Stimulated activated CD4-positive, alpha-beta T cell treated with anti-CD3 and anti-CD28 coated beads, Interleukin-4, amount 100 ng/mL, for 1 hour (primary cell): Measurements from ENCODE around the gene DUS3L.

Experiments used
- DNase-seq: peaks from one replicate; pipeline ENCODE4 v3.0.0-alpha.2; 2020

The DUS3L gene, protein sequence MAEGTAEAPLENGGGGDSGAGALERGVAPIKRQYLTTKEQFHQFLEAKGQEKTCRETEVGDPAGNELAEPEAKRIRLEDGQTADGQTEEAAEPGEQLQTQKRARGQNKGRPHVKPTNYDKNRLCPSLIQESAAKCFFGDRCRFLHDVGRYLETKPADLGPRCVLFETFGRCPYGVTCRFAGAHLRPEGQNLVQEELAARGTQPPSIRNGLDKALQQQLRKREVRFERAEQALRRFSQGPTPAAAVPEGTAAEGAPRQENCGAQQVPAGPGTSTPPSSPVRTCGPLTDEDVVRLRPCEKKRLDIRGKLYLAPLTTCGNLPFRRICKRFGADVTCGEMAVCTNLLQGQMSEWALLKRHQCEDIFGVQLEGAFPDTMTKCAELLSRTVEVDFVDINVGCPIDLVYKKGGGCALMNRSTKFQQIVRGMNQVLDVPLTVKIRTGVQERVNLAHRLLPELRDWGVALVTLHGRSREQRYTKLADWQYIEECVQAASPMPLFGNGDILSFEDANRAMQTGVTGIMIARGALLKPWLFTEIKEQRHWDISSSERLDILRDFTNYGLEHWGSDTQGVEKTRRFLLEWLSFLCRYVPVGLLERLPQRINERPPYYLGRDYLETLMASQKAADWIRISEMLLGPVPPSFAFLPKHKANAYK

DNA sequence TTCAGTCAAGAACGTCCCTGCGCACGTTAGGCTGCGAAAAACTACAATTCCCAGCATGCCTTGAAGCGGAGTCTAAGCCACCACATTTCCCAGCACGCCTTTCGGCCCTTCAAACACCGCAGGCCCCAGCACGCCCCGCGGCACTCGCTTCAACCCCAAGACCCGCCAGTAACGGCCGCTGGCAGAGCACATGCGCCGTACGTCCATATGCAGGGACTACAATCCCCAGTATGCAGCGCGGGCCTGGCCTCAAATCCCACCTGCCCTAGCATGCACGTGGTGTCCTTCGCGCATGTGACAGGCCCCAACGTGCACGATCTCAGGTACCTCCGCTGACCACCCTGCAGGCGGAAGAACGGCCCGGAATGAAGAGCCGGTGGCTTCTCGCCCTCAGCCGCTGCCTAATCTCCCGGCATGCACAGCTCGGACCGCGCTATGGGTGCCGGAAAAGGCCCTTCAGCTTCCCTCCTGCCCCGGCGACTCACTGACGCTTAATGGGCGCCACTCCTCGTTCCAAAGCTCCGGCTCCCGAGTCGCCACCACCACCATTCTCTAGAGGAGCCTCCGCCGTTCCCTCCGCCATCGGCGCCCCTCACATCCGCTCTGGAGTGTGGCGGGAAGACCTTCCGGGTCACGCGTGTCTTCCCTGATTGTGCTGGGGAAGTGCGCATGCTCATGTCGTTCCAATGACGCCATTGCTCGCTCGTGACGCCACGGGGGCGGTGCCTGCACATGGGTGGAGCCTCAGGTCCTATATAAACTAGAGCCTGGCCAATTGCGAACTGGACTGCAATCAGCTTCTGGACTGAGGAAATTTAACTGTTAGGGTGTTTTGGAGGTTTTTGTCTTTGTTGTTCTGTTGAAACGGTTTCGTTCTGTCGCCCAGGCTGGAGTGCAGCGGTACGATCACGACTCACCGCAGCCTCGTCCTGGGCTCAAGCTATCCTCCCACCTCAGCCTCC lies at the start of gene DUS3L:
Gene DUS3L (minus strand): TSS at position 605 of the 962 bp plus-strand sequence. CDS start 22 bp downstream, at position 583.
- peak; percentile 93 for DNase-seq

DNA sequence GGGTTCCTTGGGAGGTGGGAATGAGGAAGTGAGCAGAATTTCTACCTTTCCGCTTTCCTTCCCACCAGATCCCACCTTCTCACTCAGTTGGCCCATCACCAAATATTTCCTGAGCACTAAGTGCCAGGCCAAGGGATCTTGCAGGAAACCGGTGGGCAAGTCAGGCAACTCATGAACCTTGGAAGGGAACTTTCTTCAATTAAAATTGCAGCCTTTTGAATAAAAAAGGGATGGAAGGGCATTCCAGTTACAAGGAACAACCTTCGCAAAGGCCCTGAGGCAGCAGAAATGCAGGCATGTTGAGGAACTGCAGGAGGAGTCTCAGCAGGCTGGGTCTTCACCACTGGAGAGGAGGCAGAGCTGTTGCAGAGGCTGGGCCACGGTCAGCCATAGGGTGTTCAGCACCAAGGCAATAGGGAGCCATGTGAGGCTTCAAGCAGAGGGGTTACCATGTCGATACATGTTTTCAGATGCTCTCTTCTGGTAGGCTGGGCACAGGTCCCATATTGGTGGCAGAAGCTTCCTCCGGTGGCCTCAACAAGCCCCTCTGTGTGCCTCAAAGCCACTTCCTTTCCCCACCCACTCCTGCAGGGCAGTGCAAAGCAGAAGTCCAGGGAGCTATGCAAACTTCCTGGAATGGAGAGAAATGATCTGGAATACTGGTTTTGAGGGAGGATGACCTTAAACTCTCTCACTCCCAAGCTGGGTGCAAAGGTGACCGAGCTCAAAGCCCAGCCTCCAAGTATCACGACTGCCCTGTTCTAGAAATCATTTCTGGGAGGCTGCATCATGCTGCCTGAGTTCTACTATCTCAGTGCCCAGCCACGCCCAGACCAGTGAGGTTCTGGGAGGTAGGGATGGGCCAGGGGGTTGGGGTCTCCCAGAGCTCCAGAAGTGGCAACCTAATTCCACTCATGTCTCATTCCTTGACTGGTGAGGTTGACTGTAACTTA lies 48.4 kb upstream of the DUS3L start, which contains the start of gene FUT6:
Gene FUT6 (minus strand): TSS at position 638 of the 953 bp plus-strand sequence. CDS start 7,135 bp downstream, outside the sequence.
- no peak for DNase-seq

DNA sequence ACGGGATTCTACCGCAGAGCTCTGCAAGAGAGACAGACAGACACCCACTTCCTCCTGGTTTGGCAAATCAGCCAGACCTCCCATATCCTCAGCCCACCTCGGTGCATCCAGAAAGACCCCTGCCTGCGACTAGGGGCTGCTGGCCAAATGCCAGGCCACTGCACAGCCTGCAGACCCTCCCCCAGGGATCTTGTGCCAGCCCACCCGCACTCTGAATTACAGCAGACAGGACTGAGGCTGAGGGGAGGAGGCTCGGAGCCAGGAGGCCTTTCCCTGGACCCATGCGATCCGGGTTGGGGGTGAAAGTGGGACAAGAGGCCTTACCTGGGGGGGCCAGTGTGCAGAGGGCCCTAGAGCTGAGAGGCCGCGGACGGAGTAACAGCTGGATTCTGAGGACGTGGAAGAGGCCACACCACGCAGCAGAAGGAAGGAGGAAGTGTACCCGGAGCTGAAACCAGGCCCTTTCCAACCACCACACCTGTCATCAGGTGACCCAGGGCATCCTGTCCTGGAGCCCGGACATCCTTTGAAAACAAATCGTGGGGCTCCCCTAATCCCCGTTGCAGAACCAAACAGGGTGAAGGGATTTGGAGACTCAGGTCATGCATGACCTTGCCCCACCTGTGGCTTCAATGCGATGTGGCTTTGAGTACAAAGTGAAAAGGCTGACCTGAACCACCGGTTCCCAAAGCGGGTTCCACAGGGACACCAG lies 47.5 kb upstream of the DUS3L start:
- DNase-seq: no peak

DNA sequence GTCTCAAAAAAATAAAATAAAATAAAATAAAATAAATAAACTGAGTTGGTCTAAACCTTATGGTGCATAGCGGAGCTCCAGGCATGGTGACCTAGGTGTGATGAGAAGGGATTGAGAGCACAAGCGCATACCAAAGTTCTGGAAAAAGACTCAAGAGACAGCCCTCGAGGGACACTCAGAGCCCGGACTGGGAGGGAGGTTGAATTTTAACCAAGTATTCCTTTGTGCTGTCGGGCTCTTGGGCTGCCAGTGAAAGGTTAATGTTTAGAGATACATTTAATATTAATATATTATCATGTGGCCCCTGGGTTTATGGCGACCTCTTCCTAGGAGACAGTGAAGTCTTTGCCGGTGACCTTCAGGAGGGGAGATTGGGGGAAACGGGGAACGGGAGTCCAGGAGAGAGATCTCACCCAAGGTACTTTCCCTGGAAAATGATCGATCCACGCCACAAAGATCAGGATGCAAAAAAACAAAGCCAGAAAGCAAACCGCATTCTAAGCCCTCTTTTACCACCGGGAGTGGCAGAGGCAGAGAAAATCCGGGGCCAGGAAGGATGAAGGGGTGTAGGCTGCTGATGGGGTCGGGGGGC lies 46.9 kb upstream of the DUS3L start:
- no peak for DNase-seq

DNA sequence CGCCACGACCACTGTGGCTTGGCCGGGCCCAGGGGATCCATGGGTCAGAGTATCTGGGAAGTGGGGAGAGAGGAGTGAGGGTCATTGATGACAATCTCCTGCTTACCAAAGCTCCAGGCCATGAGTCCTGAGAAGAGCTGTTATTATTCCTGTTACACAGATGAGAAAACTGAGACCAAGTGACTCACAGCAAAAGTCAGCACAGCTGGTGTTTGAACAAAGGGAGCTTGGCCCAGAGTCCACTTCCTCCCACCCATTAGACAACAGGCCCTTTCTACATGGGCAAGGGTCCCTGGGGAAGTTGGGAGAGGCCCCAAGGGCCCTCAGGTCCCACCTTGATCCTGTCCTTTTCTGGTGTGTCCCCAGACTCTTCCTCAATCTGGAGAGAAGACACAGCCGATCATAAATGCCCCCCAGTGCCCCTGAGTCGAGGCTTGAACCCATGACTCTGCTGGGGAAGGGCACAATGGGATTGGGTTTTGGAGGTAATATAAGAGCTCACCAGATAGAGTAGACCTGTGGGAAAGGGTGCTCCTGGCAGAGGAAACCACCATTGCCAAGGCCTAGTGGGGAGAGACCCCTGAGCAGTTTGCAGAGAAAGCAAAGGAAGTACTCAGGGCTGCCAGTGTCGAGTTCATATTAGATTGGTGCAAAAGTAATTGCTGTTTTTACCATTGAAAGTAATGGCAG lies 41.7 kb upstream of the DUS3L start:
- no peak for DNase-seq

DNA sequence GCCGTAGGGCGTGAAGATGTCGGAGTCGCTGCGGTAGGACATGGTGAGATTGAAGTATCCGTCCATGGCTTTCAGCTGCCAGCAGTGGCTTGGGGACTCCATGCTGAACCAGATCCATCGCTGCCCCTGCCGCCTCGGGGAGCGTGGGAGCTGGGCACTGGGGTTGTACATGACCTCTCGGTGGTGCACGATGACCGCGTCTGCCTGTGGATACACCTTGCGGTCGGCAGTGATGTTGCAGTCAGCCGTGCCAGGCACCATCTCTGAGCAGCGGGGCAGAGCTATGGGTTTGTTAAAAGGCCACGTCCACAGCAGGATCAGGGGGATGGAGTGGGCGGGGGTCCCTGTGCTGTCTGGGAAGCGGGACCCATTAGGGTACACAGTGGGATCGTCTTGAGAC lies 41.1 kb upstream of the DUS3L start:
- no peak for DNase-seq

DNA sequence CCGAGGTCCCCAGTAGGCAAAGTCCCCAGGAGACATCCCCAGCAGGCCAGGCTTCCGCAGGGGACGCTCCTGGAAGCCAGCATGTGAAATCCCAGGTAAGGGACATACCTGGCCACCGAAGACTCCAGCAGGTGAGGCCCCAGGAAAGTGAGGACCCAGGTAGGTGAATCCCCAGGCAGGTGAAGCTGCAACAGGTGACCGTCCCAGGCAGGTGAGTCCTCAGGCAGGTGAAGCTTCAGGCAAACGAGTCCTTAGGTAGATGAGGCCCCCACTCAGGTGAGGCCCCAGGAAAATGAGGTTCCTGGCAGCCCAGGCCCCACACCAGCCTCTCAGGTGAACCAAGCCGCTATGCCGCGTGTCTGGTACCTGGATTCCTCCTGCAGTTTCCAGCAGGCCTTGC lies 40.2 kb upstream of the DUS3L start:
- DNase-seq: no peak

DNA sequence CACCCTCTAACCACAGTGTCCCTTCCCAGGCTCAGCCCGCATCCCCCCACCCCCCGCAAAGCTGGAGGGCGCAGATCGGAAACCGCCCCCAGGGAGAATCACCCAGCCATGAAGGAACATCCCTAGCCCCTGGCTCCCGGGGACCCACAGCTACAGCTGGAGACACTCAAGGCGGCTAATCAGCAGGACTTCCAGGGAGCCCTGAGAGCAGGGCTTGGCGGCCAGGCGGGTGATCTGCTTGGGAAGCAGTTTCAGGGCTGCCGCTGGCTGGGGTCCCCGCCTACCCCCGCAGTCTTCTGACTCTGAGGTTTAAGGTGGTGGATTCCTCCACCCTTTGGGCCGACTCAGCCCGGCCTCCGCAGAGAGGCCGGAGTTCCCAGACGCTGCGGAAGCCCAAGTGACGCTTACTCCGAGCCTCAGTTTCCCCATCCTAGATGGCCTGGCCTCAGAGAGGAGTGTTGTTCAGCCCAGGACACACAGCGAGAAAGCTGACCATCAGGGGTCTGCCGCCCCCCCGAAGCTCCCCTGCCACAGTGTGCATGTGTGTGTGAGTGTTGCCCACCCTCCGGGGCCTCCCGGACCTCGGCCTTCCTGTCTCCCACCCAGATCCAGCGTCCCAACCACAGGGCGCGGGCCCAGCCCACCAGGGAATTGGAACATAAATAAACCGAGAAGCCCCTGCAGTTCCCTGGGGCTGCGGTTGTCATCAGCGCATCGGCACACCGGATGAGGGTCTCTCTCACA lies 38.8 kb upstream of the DUS3L start:
- DNase-seq: no peak

DNA sequence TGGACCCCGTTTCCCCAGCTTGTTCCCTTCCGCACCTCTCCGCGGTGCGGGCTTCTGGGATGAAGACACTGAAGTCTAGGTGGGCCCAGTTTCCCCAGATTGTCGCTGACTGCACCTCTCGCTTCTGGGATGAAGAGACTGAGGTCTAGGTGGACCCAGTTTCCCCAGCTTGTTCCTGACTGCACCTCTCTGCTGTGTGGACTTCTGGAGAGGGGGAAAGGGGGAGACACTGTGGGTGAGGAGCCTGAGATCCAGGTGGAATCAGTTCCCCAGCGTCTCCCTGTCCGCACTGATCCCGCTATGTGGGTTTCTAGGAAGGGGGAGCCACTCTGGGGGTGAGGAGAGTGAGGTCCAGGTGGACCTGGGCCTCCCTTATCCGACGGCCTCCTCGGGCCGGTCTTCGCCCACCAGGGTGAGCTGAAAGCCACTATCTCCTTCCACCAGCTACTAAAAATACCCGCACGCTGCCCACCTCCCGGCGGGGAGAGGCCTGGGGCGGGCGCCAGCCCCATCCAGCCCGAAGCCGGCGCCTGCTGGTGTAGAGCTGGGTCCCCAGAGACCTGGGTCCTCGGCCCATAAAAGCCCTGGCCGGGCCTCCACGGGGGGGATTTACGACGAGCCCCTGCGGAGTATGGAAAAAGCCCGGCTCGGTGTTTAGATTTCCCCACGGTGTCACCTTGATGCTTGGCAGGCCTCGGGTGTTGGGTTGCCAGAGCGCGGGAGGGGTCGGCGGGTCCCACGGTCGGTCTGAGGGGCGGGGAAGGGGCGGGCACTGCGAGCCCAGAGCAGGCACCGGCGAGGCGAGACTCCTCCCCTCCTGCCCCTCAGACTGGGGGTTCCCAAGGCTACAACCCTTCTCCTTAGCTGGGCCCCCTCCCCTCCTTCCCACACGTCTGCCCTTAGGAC lies 38.0 kb upstream of the DUS3L start:
- DNase-seq: peak; percentile 43

DNA sequence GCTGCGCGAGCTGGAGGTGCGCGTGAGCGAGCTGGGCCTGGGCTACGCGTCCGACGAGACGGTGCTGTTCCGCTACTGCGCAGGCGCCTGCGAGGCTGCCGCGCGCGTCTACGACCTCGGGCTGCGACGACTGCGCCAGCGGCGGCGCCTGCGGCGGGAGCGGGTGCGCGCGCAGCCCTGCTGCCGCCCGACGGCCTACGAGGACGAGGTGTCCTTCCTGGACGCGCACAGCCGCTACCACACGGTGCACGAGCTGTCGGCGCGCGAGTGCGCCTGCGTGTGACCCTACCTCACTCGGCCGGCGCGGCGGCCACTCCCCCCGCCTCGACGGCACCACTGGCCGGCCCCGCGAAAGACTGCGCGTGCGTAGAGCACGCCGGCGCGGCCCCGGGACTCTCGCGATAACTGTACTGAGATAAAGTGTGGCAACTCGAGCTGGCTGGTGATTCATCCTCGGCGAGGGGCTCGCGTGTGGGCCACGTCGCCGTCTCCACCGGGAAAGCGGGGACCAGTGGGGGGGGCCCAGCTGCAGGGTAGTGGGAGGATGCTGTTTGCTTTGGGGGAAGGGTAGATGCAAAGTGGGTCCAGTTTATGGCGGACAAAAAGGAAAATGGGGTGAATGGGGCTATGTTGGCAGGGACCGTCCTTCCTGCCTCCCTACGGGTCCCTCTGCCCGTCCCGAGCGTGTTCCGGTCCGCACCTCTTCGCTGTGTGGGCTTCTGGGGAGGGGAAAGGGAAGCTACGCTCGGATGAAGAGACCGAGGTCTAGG lies 37.1 kb upstream of the DUS3L start:
- peak; percentile 95 for DNase-seq

DNA sequence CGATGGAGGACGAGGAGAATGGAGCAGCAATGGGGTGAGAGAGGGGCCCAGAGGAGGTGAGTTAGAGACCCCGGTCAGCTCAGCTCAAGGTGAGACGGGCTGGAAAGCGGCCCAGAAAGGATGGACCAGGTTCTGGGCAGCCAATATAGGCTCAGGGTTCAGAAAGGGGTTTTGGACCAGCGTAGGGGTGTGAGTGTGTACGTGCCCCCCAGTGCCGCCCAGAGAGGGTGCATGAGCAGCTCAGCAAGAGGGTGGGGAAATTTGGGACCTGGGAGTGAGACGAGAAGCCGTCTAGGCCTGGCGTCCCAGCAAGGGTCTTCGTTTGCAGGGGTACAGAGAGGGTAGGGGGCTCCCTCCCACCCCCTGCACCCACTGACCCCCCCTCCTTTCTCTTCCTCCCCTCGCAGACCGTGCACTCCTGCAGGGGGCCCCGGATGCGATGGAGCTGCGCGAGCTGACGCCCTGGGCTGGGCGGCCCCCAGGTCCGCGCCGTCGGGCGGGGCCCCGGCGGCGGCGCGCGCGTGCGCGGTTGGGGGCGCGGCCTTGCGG lies 36.5 kb upstream of the DUS3L start:
- no peak for DNase-seq

DNA sequence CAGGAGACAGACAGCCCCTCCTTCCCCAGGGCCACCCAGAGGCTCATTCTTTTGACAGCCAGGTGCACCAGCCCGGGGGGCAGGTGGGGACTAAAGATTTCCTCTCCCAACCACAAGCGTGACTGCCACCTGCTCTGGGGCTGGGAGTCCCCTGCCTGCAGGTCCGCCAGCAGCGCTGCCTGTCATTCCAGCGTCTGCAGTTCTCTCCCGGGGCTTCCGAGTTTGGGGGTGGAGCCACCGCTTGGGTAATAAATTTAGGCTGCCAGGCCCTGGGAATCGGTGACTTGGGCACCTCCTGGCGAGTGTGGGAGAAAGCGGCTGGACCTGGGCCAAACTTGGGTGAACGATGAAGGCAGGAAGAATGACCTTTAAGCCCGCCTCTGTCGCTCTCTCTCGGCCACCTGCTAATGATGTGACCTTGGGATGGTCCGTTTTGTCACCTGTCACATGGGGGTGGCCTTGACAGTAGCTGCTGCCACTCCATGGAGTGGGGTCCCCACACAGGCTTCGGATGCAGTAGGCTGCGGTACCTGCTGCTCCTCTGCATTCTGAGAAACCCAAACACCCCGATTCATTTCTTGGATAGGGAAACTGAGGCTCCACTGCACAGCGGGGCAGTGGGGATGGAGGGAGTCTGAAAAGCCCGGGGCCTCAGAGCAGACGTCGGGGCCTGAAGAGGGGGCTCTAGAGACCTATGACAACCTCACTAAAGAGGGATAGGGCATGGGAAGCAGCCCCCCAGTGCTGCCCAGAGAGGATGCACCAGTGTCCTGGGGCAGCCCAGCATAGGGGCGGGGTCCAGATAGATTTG lies 35.8 kb upstream of the DUS3L start:
- DNase-seq: peak; percentile 16

DNA sequence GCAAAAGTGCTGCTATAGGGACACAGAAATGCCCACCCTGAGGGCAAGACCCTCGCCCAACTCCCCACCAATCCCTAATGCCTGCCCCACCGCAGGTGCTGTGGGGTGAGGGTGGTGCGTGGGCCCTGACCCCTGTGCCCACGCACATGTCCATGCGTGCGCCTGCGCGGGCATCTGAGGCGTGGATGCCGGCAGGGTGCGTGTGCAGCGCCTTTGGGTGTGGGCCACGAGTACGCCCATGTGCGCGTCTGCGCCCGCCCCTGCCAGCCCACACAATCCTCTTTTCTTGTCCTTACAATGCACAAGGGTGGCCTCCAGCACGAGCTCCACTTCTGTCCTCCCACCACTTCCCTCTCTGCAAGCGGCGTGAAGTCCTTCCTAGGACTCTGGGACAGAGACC lies 34.2 kb upstream of the DUS3L start:
- no peak for DNase-seq

DNA sequence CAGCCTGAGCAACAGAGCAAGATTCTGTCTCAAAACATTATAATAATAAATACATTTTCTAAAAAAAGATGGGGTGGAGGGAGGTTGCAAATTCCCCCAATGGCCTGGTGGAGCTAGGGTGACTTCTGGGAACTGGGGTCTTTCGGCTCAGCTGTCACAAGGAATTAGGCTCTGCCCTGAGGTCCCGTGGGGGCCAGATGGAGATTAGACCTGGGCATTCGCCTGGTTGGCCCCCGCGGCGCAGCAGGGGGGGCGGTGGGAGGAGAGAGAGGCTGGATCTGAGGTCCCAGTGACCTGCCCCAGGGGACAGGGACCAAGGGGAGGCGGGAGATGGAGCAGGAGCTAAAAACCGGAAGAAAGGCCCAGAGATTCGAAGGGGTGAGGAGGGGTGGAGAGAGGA lies 33.8 kb upstream of the DUS3L start:
- DNase-seq: no peak

DNA sequence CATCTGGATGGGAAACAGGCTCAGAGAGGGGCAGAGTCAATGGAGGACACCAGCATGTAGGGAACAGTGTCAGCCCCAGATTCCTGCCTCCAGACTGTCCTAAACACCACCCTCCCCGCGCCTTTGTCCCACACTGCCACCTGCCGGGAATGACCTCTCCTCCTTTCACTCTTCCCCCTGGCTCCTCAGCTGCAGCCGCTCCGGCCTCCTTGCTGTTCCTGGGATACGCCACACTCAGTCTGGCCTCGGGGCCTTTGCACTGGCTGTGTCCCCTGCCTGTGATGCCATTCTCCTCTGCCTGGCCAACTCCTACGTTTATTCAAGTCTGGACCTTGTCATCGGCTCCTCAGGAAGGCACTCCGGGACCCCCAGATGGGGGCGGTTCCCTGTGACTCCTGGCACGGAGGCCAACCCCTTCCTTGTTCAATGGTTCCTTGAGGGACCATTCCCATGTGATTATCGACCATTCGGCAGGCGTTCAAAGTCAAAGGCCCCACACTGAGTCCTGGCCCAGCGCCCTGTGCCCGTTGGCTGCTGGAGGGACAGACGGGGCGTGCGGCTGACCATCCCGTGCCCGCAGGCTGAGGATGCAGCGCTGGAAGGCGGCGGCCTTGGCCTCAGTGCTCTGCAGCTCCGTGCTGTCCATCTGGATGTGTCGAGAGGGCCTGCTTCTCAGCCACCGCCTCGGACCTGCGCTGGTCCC lies 32.8 kb upstream of the DUS3L start:
- no peak for DNase-seq
